OCI-LY7 (cell line): ENCODE results near the gene LRIG1. TPM values are rescaled to one million over a fixed set of nuclear protein-coding genes. Genes with fewer than 3 reads are reported as not detected.

ENCODE experiments used
- BruUV-seq: library from RNA; stranded (reverse); fragments of 400-500 nt; replicated peaks from 2 replicates; lab custom pipeline; 2021; lab: Mats Ljungman, UMichigan
- CTCF ChIA-PET: fragments of 300-600 bp; sonication (Branson Sonifier 250); formaldehyde crosslinking; loops from one replicate; lab custom pipeline; 2022; ENCODE audit warnings: antibody characterized with exemption; ENCODE audit not compliant: unreplicated experiment; lab: Charles Lee
- POLR2A ChIA-PET: fragments of 300-600 bp; sonication (Branson Sonifier 250); formaldehyde crosslinking; loops from one replicate; lab custom pipeline; 2022; ENCODE audit warnings: antibody characterized with exemption; lab: Charles Lee
- DNase-seq: peaks from one replicate; pipeline ENCODE4 v3.0.0-alpha.2; 2015; ENCODE audit warnings: low spot score
- H2AFZ ChIP-seq: fragments of 200-600 bp; sonication (generic), shearing (Covaris generic); 2 replicates; pipeline ENCODE4 v1.6.1; 2014; ENCODE audit warnings: mild to moderate bottlenecking, antibody characterized with exemption, low read length, moderate library complexity
- H3K27ac ChIP-seq: fragments of 200-600 bp; sonication (generic); 2 replicates; pipeline ENCODE4 v1.5.1; 2014; ENCODE audit warnings: mixed run types, low read depth, mild to moderate bottlenecking, moderate library complexity, low read length, inconsistent platforms; ENCODE audit not compliant: poor library complexity, severe bottlenecking
- H3K36me3 ChIP-seq: fragments of 200-600 bp; sonication (generic); 2 replicates; pipeline ENCODE4 v1.6.1; 2014; ENCODE audit warnings: mild to moderate bottlenecking, antibody characterized with exemption, low read length, moderate library complexity, mixed read lengths; ENCODE audit not compliant: insufficient read depth
- H3K4me1 ChIP-seq: fragments of 200-600 bp; sonication (generic); 2 replicates; pipeline ENCODE4 v1.5.1; 2014; ENCODE audit warnings: mild to moderate bottlenecking, low read length; ENCODE audit not compliant: insufficient read depth, poor library complexity, severe bottlenecking
- H3K4me2 ChIP-seq: fragments of 200-600 bp; sonication (generic); 2 replicates; pipeline ENCODE4 v1.6.1; 2014; ENCODE audit warnings: mild to moderate bottlenecking, low read length
- H3K4me3 ChIP-seq: fragments of 200-600 bp; sonication (generic); 2 replicates; pipeline ENCODE4 v1.5.1; 2014; ENCODE audit warnings: mild to moderate bottlenecking, low read depth, low read length; ENCODE audit not compliant: poor library complexity, severe bottlenecking
- H3K79me2 ChIP-seq: fragments of 200-600 bp; sonication (generic); 2 replicates; pipeline ENCODE4 v1.6.1; 2016; ENCODE audit warnings: low read depth, mild to moderate bottlenecking, low read length, moderate library complexity, mixed read lengths; ENCODE audit not compliant: insufficient read depth
- H3K9me2 ChIP-seq: fragments of 200-600 bp; sonication (generic); 2 replicates; pipeline ENCODE4 v1.6.1; 2016; ENCODE audit warnings: mild to moderate bottlenecking, low read length, mixed read lengths; ENCODE audit not compliant: insufficient read depth
- H3K9me3 ChIP-seq: fragments of 200-600 bp; sonication (generic); 2 replicates; pipeline ENCODE4 v1.6.1; 2014; ENCODE audit warnings: mild to moderate bottlenecking, mixed run types, low read length, mixed read lengths
- H4K20me1 ChIP-seq: fragments of 200-600 bp; sonication (generic); 2 replicates; pipeline ENCODE4 v1.6.1; 2014; ENCODE audit warnings: mild to moderate bottlenecking, antibody characterized with exemption, low read length, moderate library complexity, mixed read lengths; ENCODE audit not compliant: insufficient read depth
- EZH2phosphoT487 ChIP-seq: fragments of 200-600 bp; sonication (generic); IDR thresholded peaks from 2 replicates; pipeline ENCODE4 v1.6.1; 2018; ENCODE audit warnings: low read depth, borderline replicate concordance, mild to moderate bottlenecking, mixed run types, antibody characterized with exemption, low read length, moderate library complexity, mixed read lengths
- intact Hi-C: fragments of 100-400 bp; cut with micrococcal nuclease; formaldehyde crosslinking; loops from one replicate; pipeline ENCODE4 v1.10.0; 2022; ENCODE audit not compliant: unreplicated experiment
- total RNA-seq, 2 experiments: library from RNA; depleted of rRNA in 1 of 2; stranded (reverse); fragments of >200 nt in 1 of 2; shearing (Covaris generic) in 1 of 2; gene quantifications; 2 replicates each; pipeline ENCODE4 v1.2.3, GENCODE V29; 2014 to 2022
- TF ChIP-seq, protein P1 (sequence below): fragments of 200-600 bp; sonication (generic); conservative IDR thresholded peaks from 2 replicates; pipeline ENCODE4 v1.5.1; 2014; ENCODE audit warnings: mild to moderate bottlenecking, antibody characterized with exemption, low read length, moderate library complexity, mixed read lengths

LRIG1 gene
- total RNA-seq, 2 experiments from 2014 or later: 84.2 to 115 TPM

DNA sequence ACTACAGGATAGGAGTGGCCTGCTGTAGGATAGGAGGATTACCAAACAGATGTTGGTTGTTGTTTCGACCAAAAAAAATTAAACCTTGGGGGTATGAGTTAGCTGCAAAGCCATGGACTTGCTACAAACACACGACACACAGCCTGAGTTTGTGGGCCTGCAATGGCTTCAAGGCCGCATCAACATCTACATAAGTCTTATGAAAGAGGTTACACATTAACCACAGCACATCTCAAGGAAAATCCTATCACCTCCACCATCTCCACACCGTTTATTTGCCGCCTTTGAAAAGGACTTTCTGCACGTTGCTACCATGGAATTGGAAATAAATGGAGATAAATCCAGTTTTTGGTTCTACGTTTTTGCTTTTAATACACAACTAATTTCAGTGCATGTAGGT, 23.0 kb downstream of the LRIG1 start:
- Histone ChIP-seq H3K27ac (no peak overlapping the region), H4K20me1 (peaks cover 77% of the 10 kb centered on the region), H3K4me1 (peaks cover 100% of the 10 kb centered on the region), H3K4me3 (no peak overlapping the region), H2AFZ (no peak overlapping the region), H3K36me3 (peaks cover 50% of the 10 kb centered on the region), H3K9me3 (peaks cover 11% of the 10 kb centered on the region; the same call in 1 of the 2 replicates), H3K4me2 (peak overlapping the region; percentile 16; the same call in 1 of the 2 replicates), H3K79me2 (peaks cover 100% of the 10 kb centered on the region), H3K9me2 (no peaks in the 10 kb centered on the region)
- ChIA-PET CTCF (no interaction called here), POLR2A (interaction anchor here (1.2 to 7.0 kb wide), 2 partner anchors 11 to 16 kb away, joined by 4 to 100 read pairs; no protein-coding TSS in a partner anchor)
- intact Hi-C loops: no loop called here
- DNase-seq: no peak
- TF ChIP-seq EZH2phosphoT487: no peak
- TF ChIP-seq, protein P1, sequence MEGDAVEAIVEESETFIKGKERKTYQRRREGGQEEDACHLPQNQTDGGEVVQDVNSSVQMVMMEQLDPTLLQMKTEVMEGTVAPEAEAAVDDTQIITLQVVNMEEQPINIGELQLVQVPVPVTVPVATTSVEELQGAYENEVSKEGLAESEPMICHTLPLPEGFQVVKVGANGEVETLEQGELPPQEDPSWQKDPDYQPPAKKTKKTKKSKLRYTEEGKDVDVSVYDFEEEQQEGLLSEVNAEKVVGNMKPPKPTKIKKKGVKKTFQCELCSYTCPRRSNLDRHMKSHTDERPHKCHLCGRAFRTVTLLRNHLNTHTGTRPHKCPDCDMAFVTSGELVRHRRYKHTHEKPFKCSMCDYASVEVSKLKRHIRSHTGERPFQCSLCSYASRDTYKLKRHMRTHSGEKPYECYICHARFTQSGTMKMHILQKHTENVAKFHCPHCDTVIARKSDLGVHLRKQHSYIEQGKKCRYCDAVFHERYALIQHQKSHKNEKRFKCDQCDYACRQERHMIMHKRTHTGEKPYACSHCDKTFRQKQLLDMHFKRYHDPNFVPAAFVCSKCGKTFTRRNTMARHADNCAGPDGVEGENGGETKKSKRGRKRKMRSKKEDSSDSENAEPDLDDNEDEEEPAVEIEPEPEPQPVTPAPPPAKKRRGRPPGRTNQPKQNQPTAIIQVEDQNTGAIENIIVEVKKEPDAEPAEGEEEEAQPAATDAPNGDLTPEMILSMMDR: no peak
- no TSS peak for BruUV-seq

DNA sequence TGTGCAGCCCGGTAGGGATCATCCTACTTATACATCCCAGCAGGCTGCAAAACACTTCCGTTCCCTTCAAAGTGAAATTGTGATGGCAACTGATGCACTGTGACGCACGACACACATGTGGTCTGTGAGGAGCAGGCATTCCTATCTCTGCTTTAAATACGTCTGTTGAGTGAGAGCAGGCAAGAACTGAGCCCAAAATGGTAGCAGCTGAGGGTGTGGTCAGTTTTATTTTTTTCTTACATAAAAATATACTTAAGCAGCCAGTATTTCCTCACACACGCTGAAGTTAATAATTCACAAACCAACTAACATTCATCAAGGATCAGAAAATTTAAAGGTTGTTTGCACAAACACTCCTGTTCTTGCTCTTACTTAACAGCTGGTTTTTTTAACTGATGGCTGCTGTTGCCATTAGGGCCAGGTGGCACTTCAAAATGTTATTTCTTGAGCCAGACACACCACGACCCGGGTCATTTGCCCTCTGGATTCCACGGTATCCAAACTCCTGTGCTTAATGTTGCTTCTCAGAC, 23.9 kb downstream of the LRIG1 start:
- Histone ChIP-seq H3K79me2 (peaks cover 100% of the 10 kb centered on the region), H3K4me3 (no peak overlapping the region), H3K4me2 (0 out of 2 replicates have a peak overlapping the region, but pooled peaks have one; percentile 71), H2AFZ (no peak overlapping the region), H3K36me3 (peaks cover 48% of the 10 kb centered on the region), H3K9me2 (no peaks in the 10 kb centered on the region), H3K27ac (no peak overlapping the region), H4K20me1 (peaks cover 75% of the 10 kb centered on the region), H3K4me1 (peaks cover 98% of the 10 kb centered on the region), H3K9me3 (peaks cover 11% of the 10 kb centered on the region; the same call in 1 of the 2 replicates)
- BruUV-seq: no TSS peak
- TF ChIP-seq EZH2phosphoT487: no peak
- TF ChIP-seq, protein P1: no peak
- POLR2A ChIA-PET: interaction anchor here (1.0 to 4.6 kb wide), 2 partner anchors 14 to 579 kb away, joined by 3 to 34 read pairs; no protein-coding TSS in a partner anchor
- intact Hi-C loops: no loop called here
- no peak for DNase-seq
- CTCF ChIA-PET: no interaction called here
